ENCODE measurements around the gene TARS3. TPM values are rescaled to one million over a fixed set of nuclear protein-coding genes. Genes with fewer than 3 reads are reported as not detected.

TARS3 gene
- total and polyA plus RNA-seq, 2 donors from 2014 or later, result 7.8 to 13.8 TPM

- Histone ChIP-seq H3K4me3 (ENCODE audit: low read length in 3 of 3) (no peak overlapping the region), H3K27ac (ENCODE audit: low read depth in 2 of 2, low read length in 2 of 2) (no peak overlapping the region), H3K4me1 (ENCODE audit: control insufficient read depth in 2 of 3, insufficient read depth in 2 of 3, low read depth in 1 of 3, low read length in 3 of 3) (peaks cover 0 to 17% (median 3%) of the 10 kb centered on the region in 3 donors), H3K9me3 (ENCODE audit: control insufficient read depth in 2 of 3, insufficient read depth in 1 of 3, low read length in 3 of 3) (no peaks in the 10 kb centered on the region), H3K27me3 (ENCODE audit: control insufficient read depth, insufficient read depth, low read length) (no peaks in the 10 kb centered on the region), H3K36me3 (ENCODE audit: control insufficient read depth in 2 of 3, insufficient read depth in 3 of 3, low read length in 3 of 3) (peaks cover 7 to 16% (median 16%) of the 10 kb centered on the region in 3 donors), H3K9ac (ENCODE audit: low read length in 3 of 3) (no peak overlapping the region)
- intact Hi-C loops (cut with DNase I), result no loop called here
- FAIRE-seq, result no peak
- TF ChIP-seq CTCF (IDR thresholded peaks at IDR 0.05; ENCODE audit: borderline replicate concordance, extremely low read depth, insufficient read depth), result no peak
- no peak for DNase-seq
Measured at GRCh38 chr15:101650145-101650544, 74.1 kb downstream of the TARS3 start.

- Histone ChIP-seq H3K4me1 (ENCODE audit: control insufficient read depth in 2 of 3, insufficient read depth in 2 of 3, low read depth in 1 of 3, low read length in 3 of 3) (peaks cover 0 to 17% (median 3%) of the 10 kb centered on the region in 3 donors), H3K9me3 (ENCODE audit: control insufficient read depth in 2 of 3, insufficient read depth in 1 of 3, low read length in 3 of 3) (no peaks in the 10 kb centered on the region), H3K9ac (ENCODE audit: low read length in 3 of 3) (no peak overlapping the region), H3K4me3 (ENCODE audit: low read length in 3 of 3) (no peak overlapping the region), H3K27ac (ENCODE audit: low read depth in 2 of 2, low read length in 2 of 2) (no peak overlapping the region), H3K36me3 (ENCODE audit: control insufficient read depth in 2 of 3, insufficient read depth in 3 of 3, low read length in 3 of 3) (peaks cover 12 to 31% (median 25%) of the 10 kb centered on the region in 3 donors), H3K27me3 (ENCODE audit: control insufficient read depth, insufficient read depth, low read length) (no peaks in the 10 kb centered on the region)
- FAIRE-seq (no peak), DNase-seq (no peak)
- no peak for TF ChIP-seq CTCF (IDR thresholded peaks at IDR 0.05; ENCODE audit: borderline replicate concordance, extremely low read depth, insufficient read depth)
- intact Hi-C loops (cut with DNase I), result no loop called here
Measured at GRCh38 chr15:101648356-101648755, 75.9 kb downstream of the TARS3 start.

GRCh38 chr15:101647251-101647650, 77.0 kb downstream of the TARS3 start:
- H3K27ac ChIP-seq (ENCODE audit: low read depth in 2 of 2, low read length in 2 of 2), result no peak overlapping the region
- no peak overlapping the region for H3K9ac ChIP-seq (ENCODE audit: low read length in 3 of 3)
- TF ChIP-seq CTCF (IDR thresholded peaks at IDR 0.05; ENCODE audit: borderline replicate concordance, extremely low read depth, insufficient read depth), result no peak
- FAIRE-seq (no peak), DNase-seq (no peak)
- H3K4me3 ChIP-seq (ENCODE audit: low read length in 3 of 3), result no peak overlapping the region
- intact Hi-C loops (cut with DNase I), result no loop called here
- H3K4me1 ChIP-seq (ENCODE audit: control insufficient read depth in 2 of 3, insufficient read depth in 2 of 3, low read depth in 1 of 3, low read length in 3 of 3), result peaks cover 3 to 17% (median 6%) of the 10 kb centered on the region in 3 donors
- H3K9me3 ChIP-seq (ENCODE audit: control insufficient read depth in 2 of 3, insufficient read depth in 1 of 3, low read length in 3 of 3), result no peaks in the 10 kb centered on the region
- H3K36me3 ChIP-seq (ENCODE audit: control insufficient read depth in 2 of 3, insufficient read depth in 3 of 3, low read length in 3 of 3), result peaks cover 12 to 31% (median 31%) of the 10 kb centered on the region in 3 donors
- H3K27me3 ChIP-seq (ENCODE audit: control insufficient read depth, insufficient read depth, low read length), result no peaks in the 10 kb centered on the region

DNA sequence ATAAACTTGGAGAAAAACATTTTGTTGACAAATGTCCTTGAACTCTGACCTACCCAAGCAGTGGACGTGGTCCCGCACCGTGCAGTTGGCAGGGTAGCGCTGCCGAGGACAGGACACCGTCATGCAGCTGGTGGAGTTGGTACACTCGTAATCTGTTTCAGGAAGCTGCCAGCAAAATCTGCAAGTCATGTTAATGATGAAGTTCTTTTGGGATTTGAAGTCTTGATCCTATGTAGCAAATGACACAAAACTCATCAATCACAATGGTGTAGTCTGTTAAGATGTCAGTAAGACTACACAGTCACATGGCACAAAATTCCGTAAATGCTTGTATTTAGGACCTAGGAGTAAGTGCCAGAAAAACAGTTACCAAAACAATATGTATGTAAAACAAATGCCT, 77.6 kb downstream of the TARS3 start:
- TF ChIP-seq CTCF (IDR thresholded peaks at IDR 0.05; ENCODE audit: borderline replicate concordance, extremely low read depth, insufficient read depth), result no peak
- intact Hi-C loops (cut with DNase I), result no loop called here
- no peak for FAIRE-seq

More for the DNA sequence above, 77.6 kb downstream of the TARS3 start:
- H3K27ac ChIP-seq (ENCODE audit: low read depth in 2 of 2, low read length in 2 of 2), result no peak overlapping the region
- no peak overlapping the region for H3K9ac ChIP-seq (ENCODE audit: low read length in 3 of 3)
- H3K36me3 ChIP-seq (ENCODE audit: control insufficient read depth in 2 of 3, insufficient read depth in 3 of 3, low read length in 3 of 3), result peaks cover 12 to 31% (median 31%) of the 10 kb centered on the region in 3 donors
- no peaks in the 10 kb centered on the region for H3K9me3 ChIP-seq (ENCODE audit: control insufficient read depth in 2 of 3, insufficient read depth in 1 of 3, low read length in 3 of 3)
- no peaks in the 10 kb centered on the region for H3K27me3 ChIP-seq (ENCODE audit: control insufficient read depth, insufficient read depth, low read length)
- H3K4me1 ChIP-seq (ENCODE audit: control insufficient read depth in 2 of 3, insufficient read depth in 2 of 3, low read depth in 1 of 3, low read length in 3 of 3), result peaks cover 3 to 17% (median 9%) of the 10 kb centered on the region in 3 donors
- no peak for DNase-seq
- H3K4me3 ChIP-seq (ENCODE audit: low read length in 3 of 3), result no peak overlapping the region
